ENCODE measurements around the gene ANO2.

- no peak for TF ChIP-seq CTCF (IDR thresholded peaks at IDR 0.05; ENCODE audit: low read depth, low read length, missing input control)
- no peak for TF ChIP-seq YY1 (IDR thresholded peaks at IDR 0.05)
Measured at GRCh38 chr12:5633106-5633505, 312.0 kb downstream of the ANO2 start.

Measured in liver (tissue), 2 donors.